GM12864 (cell line): ENCODE results near the gene C17orf107.

Experiments used
- DNase-seq: peaks from one replicate; pipeline ENCODE4 v3.0.0-alpha.2; 2011; ENCODE audit warnings: low read depth
- H3K4me3 ChIP-seq: 2 replicates; pipeline ENCODE4 v1.5.1; 2011; ENCODE audit warnings: mild to moderate bottlenecking, low read depth, low read length, control low read depth
- CTCF ChIP-seq: IDR thresholded peaks from 2 replicates; pipeline ENCODE4 v1.5.1; 2011; ENCODE audit warnings: low read depth, mild to moderate bottlenecking, moderate library complexity, low read length, control low read depth, inconsistent platforms; ENCODE audit errors: missing control alignments

C17orf107 gene

DNA sequence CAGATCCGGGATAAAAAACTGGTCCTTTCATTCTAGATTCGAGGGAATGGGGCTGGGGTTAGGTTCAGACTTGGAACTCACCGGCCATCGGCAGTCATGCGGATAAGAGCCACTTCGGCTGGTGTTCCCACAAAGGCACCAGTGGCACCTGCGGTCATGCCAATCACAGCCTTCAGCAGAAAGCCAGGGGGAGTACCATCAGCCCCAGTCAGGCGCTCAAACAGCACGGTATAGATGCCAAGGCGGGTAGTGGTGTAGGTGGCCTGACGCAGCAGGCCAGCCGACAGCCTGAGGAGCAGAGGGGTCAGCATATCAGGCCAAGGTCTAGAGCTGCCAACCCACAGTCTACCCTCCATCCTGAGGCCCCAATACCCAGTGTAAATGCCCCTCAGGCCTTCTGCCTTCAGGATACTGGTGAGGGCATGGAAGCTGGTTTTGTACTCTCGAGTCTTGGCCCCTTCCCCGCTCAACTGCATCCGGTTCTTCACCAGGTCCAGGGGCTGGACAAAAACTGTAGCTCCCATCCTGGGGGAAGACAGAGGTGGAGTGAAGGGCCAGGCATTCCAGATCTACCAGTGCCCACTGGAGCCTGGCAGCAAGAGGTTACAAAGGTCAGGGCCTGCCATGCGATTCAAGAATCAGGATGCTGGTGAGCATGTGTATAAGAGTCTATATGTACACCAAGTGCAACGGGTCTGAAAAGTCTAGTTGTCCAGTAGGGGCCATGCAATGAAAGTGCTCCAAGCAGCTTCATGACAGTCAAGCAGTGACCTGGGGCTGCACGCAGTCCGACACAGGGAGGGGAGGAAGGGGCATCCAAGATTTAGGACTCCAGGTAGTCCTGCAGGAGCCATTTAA, 39.6 kb downstream of the C17orf107 start:
- DNase-seq: no peak

DNA sequence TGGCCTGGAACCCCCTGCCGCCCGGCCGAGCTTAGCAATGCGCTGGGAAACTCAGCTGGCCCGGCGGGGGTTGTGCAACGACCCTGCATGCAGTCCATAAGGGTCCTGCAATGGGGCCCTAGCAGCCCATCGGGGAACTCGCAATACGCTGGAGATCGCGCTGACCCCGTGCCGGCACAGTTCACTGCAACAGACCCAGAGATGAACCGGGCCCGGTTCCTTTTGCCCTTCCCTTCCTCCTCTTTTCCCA, 40.1 kb downstream of the C17orf107 start:
- no peak for DNase-seq
- H3K4me3 ChIP-seq: peak overlapping the region; percentile 90
- TF ChIP-seq CTCF: no peak

More for the DNA sequence above, 39.6 kb downstream of the C17orf107 start:
- no peak for TF ChIP-seq CTCF
- H3K4me3 ChIP-seq: peak overlapping the region; percentile 90

- no peak for TF ChIP-seq CTCF
- DNase-seq: peak; percentile 100
- peak within 1 kb of the TSS; percentile 90 for H3K4me3 ChIP-seq
These were observed 40.6 kb downstream of the C17orf107 start, which contains the start of the genes RNF167 and SLC25A11 for GRCh38 chr17:4939796-4940554. RNF167 (plus strand) TSS chr17:4940268; CDS start chr17:4940910, 642 bp downstream. SLC25A11 (minus strand) TSS chr17:4940046; CDS start chr17:4939910, 136 bp downstream.

GRCh38 chr17:4940555-4941318, 41.4 kb downstream of the C17orf107 start:
- no peak for DNase-seq
- no peak for TF ChIP-seq CTCF
- H3K4me3 ChIP-seq: peak overlapping the region; percentile 90

DNA sequence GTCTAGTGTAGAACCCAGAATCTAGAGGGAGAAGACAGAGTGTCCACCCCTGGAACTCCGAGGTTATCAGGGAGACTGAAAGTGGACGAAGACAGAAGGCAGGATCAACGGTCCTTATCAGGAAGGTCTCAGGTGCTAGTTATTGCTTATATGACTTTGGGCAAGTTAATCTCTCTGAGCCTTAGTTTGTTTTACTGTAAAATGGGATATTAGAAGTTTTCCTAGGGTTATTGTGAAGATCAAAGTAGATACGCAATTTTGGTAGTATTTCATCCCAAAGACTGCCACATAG, 41.9 kb downstream of the C17orf107 start:
- DNase-seq: no peak
- TF ChIP-seq CTCF: no peak
- H3K4me3 ChIP-seq: peak overlapping the region; percentile 90

DNA sequence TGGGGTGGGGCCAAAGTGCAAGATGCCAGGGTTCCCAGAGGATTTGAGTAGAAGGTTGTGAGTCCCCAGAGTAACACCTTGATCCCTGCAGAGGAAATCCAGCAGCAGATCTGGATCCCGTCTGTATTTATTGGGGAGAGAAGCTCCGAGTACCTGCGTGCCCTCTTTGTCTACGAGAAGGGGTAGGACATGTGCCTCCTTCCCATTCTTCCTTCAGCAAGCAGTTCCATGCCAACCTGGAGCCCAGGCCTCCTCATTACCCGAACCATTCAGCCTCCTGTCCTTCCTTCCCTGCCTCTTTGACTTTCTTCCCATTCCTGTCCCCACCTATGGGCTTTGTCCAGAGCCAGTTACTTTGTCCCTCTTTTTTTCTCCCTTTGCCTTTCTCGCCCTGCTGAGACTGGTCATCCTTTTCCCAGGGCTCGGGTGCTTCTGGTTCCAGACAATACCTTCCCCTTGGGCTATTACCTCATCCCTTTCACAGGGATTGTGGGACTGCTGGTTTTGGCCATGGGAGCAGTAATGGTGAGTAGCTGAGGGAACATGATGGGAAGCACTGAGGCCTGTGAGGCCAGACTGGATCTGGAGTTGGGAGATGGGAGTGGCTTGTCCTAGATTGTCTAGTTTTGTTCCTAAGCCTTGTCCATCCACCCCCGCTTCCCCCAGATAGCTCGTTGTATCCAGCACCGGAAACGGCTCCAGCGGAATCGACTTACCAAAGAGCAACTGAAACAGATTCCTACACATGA, 43.6 kb downstream of the C17orf107 start:
- H3K4me3 ChIP-seq: no peak overlapping the region; the same call in 1 of the 2 replicates
- no peak for DNase-seq
- TF ChIP-seq CTCF: no peak
